Peyer's patch (tissue), 4 donors: ENCODE data around the gene UGT1A7.

Experiments
- POLR2A ChIP-seq, 2 donors: fragments of 450-650 bp; IDR thresholded peaks; one replicate each; pipeline ENCODE4 v1.5.1; 2017; ENCODE audit warnings: antibody characterized with exemption in 2 of 2, mild to moderate bottlenecking in 2 of 2, moderate library complexity in 2 of 2
- TF ChIP-seq, protein P1 (sequence below), 6 experiments: fragments of 450-650 bp in 4 of 6; fragments of 200-600 bp in 2 of 6; sonication (generic) in 1 of 6; IDR thresholded peaks; one replicate each; pipeline ENCODE4 v1.5.1; 2017 to 2019; ENCODE audit warnings: antibody characterized with exemption in 6 of 6, mild to moderate bottlenecking in 3 of 6, moderate library complexity in 1 of 6

DNA sequence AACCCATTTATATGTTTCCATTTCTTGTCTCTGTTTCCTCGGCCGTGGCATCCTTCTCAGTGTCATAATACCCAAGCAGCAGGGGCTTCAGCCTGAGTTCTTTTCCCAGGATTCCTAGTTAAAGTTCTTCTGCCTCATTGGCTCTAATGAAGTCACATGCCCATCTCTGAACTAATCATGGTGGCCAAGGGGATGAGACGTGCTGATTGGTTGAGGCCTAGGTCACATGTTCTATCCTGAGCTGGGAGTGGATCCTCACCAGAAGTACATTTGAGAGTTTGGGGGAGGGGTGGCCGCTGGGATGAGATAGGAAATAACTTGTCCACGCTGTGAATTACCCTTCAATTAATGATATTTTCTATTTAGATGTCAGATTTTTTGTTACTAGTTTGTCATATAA lies 27.2 kb downstream of the UGT1A7 start:
- TF ChIP-seq, protein P1, sequence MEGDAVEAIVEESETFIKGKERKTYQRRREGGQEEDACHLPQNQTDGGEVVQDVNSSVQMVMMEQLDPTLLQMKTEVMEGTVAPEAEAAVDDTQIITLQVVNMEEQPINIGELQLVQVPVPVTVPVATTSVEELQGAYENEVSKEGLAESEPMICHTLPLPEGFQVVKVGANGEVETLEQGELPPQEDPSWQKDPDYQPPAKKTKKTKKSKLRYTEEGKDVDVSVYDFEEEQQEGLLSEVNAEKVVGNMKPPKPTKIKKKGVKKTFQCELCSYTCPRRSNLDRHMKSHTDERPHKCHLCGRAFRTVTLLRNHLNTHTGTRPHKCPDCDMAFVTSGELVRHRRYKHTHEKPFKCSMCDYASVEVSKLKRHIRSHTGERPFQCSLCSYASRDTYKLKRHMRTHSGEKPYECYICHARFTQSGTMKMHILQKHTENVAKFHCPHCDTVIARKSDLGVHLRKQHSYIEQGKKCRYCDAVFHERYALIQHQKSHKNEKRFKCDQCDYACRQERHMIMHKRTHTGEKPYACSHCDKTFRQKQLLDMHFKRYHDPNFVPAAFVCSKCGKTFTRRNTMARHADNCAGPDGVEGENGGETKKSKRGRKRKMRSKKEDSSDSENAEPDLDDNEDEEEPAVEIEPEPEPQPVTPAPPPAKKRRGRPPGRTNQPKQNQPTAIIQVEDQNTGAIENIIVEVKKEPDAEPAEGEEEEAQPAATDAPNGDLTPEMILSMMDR (IDR thresholded peaks at IDR 0.05): no peak
- no peak for TF ChIP-seq POLR2A (IDR thresholded peaks at IDR 0.05)
